ENCODE measurements around the gene ADGRV1. TPM values are rescaled to one million over a fixed set of nuclear protein-coding genes. Genes with fewer than 3 reads are reported as not detected.

Gene ADGRV1
- polyA plus RNA-seq, 2 of the 4 experiments (the other 2 are of a cell fraction), result 0.70 to 3.7 TPM

DNA sequence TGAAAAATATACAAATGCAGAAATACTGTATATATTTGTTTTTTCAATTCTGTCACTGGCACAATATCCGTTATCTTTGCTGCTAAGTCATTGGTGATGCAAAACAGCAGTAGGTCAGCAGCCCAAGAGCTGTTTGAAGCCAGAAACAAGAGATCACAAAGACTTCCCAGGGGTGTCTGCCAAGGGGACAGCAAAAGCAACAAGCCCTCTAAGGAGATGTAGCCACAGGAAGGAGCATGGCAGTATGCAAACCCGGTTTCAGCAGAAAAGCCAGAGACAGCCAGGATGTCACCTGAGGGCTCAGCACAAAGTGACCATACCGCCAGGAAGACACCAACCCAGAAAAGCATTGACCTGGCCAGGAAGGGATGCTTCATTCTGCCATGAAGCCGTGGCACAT lies 583.0 kb downstream of the ADGRV1 start:
- no peak overlapping the region for H3K27ac ChIP-seq
- WGBS (ENCODE audit: missing lambda C conversion rate), result 80% methylated on average over 4 of the region's 4 CpGs
- ATAC-seq (no peak), DNase-seq (ENCODE audit: low read depth in 1 of 2, low spot score in 1 of 2) (no peak), FAIRE-seq (no peak)
- ChIA-PET POLR2A (no interaction called here), CTCF (interaction anchor here (1.9 kb wide), 1 partner anchor 243 kb away, joined by 5 read pairs; no protein-coding TSS in a partner anchor)
- H3K4me2 ChIP-seq, result no peak overlapping the region
- no peak overlapping the region for H3K4me3 ChIP-seq
- no peak for TF ChIP-seq CHD2 (IDR thresholded peaks at IDR 0.05; ENCODE audit: low read length, partially characterized antibody)
- TF ChIP-seq NPAS2 (CRISPR knock-in tag; IDR thresholded peaks at IDR 0.05; ENCODE audit: borderline replicate concordance), result no peak
- no peak for TF ChIP-seq PHF8 (IDR thresholded peaks at IDR 0.05; ENCODE audit: borderline replicate concordance, low read depth)
- TF ChIP-seq KDM1A (IDR thresholded peaks at IDR 0.05; ENCODE audit: low read depth), result no peak
- TF ChIP-seq MAFK (IDR thresholded peaks at IDR 0.05; ENCODE audit: partially characterized antibody), result no peak
- no peak for TF ChIP-seq RCOR1 (IDR thresholded peaks at IDR 0.05; ENCODE audit: low read depth, low read length)
- TF ChIP-seq TFCP2L1 (CRISPR knock-in tag; IDR thresholded peaks at IDR 0.05), result no peak
- TF ChIP-seq FOSL2 (IDR thresholded peaks at IDR 0.05), result no peak
- no peak for TF ChIP-seq FOSL2 (CRISPR knock-in tag; IDR thresholded peaks at IDR 0.05)
- TF ChIP-seq, protein P1, sequence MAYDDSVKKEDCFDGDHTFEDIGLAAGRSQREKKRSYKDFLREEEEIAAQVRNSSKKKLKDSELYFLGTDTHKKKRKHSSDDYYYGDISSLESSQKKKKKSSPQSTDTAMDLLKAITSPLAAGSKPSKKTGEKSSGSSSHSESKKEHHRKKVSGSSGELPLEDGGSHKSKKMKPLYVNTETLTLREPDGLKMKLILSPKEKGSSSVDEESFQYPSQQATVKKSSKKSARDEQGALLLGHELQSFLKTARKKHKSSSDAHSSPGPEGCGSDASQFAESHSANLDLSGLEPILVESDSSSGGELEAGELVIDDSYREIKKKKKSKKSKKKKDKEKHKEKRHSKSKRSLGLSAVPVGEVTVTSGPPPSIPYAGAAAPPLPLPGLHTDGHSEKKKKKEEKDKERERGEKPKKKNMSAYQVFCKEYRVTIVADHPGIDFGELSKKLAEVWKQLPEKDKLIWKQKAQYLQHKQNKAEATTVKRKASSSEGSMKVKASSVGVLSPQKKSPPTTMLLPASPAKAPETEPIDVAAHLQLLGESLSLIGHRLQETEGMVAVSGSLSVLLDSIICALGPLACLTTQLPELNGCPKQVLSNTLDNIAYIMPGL (CRISPR knock-in tag; IDR thresholded peaks at IDR 0.05; ENCODE audit: borderline replicate concordance), result no peak
- TF ChIP-seq, protein P2, sequence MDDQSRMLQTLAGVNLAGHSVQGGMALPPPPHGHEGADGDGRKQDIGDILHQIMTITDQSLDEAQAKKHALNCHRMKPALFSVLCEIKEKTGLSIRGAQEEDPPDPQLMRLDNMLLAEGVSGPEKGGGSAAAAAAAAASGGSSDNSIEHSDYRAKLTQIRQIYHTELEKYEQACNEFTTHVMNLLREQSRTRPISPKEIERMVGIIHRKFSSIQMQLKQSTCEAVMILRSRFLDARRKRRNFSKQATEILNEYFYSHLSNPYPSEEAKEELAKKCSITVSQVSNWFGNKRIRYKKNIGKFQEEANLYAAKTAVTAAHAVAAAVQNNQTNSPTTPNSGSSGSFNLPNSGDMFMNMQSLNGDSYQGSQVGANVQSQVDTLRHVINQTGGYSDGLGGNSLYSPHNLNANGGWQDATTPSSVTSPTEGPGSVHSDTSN (IDR thresholded peaks at IDR 0.05), result no peak
- no peak for TF ChIP-seq NFE2L2 (conservative IDR thresholded peaks at IDR 0.05; ENCODE audit: low read length)
- TF ChIP-seq CBX8 (IDR thresholded peaks at IDR 0.05), result no peak
- no peak for TF ChIP-seq EP300 (IDR thresholded peaks at IDR 0.05)
- no peak for TF ChIP-seq ZC3H11A (IDR thresholded peaks at IDR 0.05)
- TF ChIP-seq HOXA7 (CRISPR knock-in tag; IDR thresholded peaks at IDR 0.05), result no peak
- no peak for TF ChIP-seq TP53 (CRISPR knock-in tag; IDR thresholded peaks at IDR 0.05)
- TF ChIP-seq, protein P3, sequence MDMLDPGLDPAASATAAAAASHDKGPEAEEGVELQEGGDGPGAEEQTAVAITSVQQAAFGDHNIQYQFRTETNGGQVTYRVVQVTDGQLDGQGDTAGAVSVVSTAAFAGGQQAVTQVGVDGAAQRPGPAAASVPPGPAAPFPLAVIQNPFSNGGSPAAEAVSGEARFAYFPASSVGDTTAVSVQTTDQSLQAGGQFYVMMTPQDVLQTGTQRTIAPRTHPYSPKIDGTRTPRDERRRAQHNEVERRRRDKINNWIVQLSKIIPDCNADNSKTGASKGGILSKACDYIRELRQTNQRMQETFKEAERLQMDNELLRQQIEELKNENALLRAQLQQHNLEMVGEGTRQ (IDR thresholded peaks at IDR 0.05), result no peak
- no peak for TF ChIP-seq ESRRA (IDR thresholded peaks at IDR 0.05; ENCODE audit: borderline replicate concordance, low read length)
- TF ChIP-seq, protein P4, sequence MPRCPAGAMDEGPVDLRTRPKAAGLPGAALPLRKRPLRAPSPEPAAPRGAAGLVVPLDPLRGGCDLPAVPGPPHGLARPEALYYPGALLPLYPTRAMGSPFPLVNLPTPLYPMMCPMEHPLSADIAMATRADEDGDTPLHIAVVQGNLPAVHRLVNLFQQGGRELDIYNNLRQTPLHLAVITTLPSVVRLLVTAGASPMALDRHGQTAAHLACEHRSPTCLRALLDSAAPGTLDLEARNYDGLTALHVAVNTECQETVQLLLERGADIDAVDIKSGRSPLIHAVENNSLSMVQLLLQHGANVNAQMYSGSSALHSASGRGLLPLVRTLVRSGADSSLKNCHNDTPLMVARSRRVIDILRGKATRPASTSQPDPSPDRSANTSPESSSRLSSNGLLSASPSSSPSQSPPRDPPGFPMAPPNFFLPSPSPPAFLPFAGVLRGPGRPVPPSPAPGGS (IDR thresholded peaks at IDR 0.05), result no peak
- H3K9me3 ChIP-seq, result no peaks in the 10 kb centered on the region
- peaks cover 8% of the 10 kb centered on the region for H3K4me1 ChIP-seq

DNA sequence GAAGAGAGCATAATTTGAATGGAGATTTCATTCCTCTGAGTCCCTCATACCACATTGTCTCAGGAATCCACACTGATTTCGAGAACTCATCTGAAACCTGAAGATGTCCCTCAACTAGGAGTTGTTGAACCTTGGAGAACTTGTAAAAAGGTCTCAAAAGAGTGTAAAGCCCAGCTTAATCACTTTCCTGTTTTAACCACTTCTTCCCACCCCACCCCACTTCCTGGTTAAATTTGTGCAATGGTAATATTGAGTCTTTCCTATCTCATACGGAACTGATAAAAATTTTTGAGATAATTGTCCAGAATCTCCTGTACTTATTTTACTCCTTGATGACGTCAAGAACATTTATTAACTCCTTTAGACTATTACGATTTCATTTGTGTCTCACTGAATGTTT lies 583.8 kb downstream of the ADGRV1 start:
- ChIA-PET POLR2A (no interaction called here), CTCF (interaction anchor here (1.6 to 1.9 kb wide), 2 partner anchors 210 to 242 kb away, joined by 5 read pairs; no protein-coding TSS in a partner anchor)
- ATAC-seq (no peak), DNase-seq (ENCODE audit: low read depth in 1 of 2, low spot score in 1 of 2) (no peak), FAIRE-seq (no peak)
- no peak overlapping the region for H3K4me2 ChIP-seq
- H3K4me3 ChIP-seq, result no peak overlapping the region
- peaks cover 7% of the 10 kb centered on the region; the same call in 2 of the 3 replicates for H3K4me1 ChIP-seq
- H3K9me3 ChIP-seq, result no peaks in the 10 kb centered on the region
- H3K27ac ChIP-seq, result no peak overlapping the region
- WGBS (ENCODE audit: missing lambda C conversion rate), result 86% methylated on average over 4 of the region's 4 CpGs
- TF ChIP-seq BHLHE40 (IDR thresholded peaks at IDR 0.05; ENCODE audit: low read depth, low read length) (no peak), EP300 (IDR thresholded peaks at IDR 0.05) (no peak), EHF (CRISPR knock-in tag; IDR thresholded peaks at IDR 0.05) (no peak), ESRRA (IDR thresholded peaks at IDR 0.05; ENCODE audit: borderline replicate concordance, low read length) (no peak), SMC3 (IDR thresholded peaks at IDR 0.05) (no peak)
- TF ChIP-seq, protein P3 (IDR thresholded peaks at IDR 0.05), result no peak
- TF ChIP-seq, protein P5, sequence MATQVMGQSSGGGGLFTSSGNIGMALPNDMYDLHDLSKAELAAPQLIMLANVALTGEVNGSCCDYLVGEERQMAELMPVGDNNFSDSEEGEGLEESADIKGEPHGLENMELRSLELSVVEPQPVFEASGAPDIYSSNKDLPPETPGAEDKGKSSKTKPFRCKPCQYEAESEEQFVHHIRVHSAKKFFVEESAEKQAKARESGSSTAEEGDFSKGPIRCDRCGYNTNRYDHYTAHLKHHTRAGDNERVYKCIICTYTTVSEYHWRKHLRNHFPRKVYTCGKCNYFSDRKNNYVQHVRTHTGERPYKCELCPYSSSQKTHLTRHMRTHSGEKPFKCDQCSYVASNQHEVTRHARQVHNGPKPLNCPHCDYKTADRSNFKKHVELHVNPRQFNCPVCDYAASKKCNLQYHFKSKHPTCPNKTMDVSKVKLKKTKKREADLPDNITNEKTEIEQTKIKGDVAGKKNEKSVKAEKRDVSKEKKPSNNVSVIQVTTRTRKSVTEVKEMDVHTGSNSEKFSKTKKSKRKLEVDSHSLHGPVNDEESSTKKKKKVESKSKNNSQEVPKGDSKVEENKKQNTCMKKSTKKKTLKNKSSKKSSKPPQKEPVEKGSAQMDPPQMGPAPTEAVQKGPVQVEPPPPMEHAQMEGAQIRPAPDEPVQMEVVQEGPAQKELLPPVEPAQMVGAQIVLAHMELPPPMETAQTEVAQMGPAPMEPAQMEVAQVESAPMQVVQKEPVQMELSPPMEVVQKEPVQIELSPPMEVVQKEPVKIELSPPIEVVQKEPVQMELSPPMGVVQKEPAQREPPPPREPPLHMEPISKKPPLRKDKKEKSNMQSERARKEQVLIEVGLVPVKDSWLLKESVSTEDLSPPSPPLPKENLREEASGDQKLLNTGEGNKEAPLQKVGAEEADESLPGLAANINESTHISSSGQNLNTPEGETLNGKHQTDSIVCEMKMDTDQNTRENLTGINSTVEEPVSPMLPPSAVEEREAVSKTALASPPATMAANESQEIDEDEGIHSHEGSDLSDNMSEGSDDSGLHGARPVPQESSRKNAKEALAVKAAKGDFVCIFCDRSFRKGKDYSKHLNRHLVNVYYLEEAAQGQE (IDR thresholded peaks at IDR 0.05), result no peak
- TF ChIP-seq, protein P2 (IDR thresholded peaks at IDR 0.05), result no peak
- TF ChIP-seq, protein P6, sequence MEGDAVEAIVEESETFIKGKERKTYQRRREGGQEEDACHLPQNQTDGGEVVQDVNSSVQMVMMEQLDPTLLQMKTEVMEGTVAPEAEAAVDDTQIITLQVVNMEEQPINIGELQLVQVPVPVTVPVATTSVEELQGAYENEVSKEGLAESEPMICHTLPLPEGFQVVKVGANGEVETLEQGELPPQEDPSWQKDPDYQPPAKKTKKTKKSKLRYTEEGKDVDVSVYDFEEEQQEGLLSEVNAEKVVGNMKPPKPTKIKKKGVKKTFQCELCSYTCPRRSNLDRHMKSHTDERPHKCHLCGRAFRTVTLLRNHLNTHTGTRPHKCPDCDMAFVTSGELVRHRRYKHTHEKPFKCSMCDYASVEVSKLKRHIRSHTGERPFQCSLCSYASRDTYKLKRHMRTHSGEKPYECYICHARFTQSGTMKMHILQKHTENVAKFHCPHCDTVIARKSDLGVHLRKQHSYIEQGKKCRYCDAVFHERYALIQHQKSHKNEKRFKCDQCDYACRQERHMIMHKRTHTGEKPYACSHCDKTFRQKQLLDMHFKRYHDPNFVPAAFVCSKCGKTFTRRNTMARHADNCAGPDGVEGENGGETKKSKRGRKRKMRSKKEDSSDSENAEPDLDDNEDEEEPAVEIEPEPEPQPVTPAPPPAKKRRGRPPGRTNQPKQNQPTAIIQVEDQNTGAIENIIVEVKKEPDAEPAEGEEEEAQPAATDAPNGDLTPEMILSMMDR (IDR thresholded peaks at IDR 0.05), result no peak
